Right lobe of liver (tissue), 6 donors: Measurements from ENCODE around the gene PTPN1. TPM values are rescaled to one million over a fixed set of nuclear protein-coding genes. Genes with fewer than 3 reads are reported as not detected.
"Not testable (repeated sequence)": the region's sequence is repeated elsewhere in the genome, so short reads cannot be mapped to it uniquely, and the experiment has no call there.

ENCODE experiments used
- ATAC-seq, 4 donors: fragments of 200-7000 bp; cut with Tn5 transposase; one replicate each; pipeline ENCODE4 v1.9.1; 2020; ENCODE audit warnings: mild to moderate bottlenecking in 4 of 4, moderate library complexity in 4 of 4
- DNase-seq, 3 donors: peaks; one replicate each; pipeline ENCODE4 v3.0.0-alpha.2; 2020
- H3K27ac ChIP-seq, 3 donors: fragments of 200-600 bp; one replicate each; pipeline ENCODE4 v1.8.0; 2022
- H3K27me3 ChIP-seq, 2 donors: fragments of 200-600 bp; one replicate each; pipeline ENCODE4 v1.8.0; 2022
- H3K36me3 ChIP-seq, 4 donors: fragments of 200-600 bp; sonication (generic) in 1 of 4; one replicate each; pipeline versions ENCODE4 v1.5.1 to v1.8.0; 2017 to 2022; ENCODE audit warnings: control low read depth in 1 of 4
- H3K4me1 ChIP-seq, 4 donors: fragments of 200-600 bp; sonication (generic) in 1 of 4; one replicate each; pipeline versions ENCODE4 v1.5.1 to v1.8.0; 2017 to 2022; ENCODE audit warnings: control low read depth in 1 of 4
- H3K4me3 ChIP-seq, 3 donors: fragments of 200-600 bp; one replicate each; pipeline ENCODE4 v1.8.0; 2022
- H3K9me3 ChIP-seq, 4 donors: fragments of 200-600 bp; sonication (generic) in 1 of 4; one replicate each; pipeline versions ENCODE4 v1.5.1 to v1.8.0; 2017 to 2022; ENCODE audit warnings: control low read depth in 1 of 4
- CTCF ChIP-seq, 4 donors: fragments of 200-600 bp in 3 of 4; fragments of 450-650 bp in 1 of 4; IDR thresholded peaks; one replicate each; pipeline versions ENCODE4 v1.5.1 to v1.8.0; 2016 to 2022; ENCODE audit warnings: antibody characterized with exemption in 4 of 4, mild to moderate bottlenecking in 2 of 4
- POLR2A ChIP-seq: fragments of 450-650 bp; IDR thresholded peaks from one replicate; pipeline ENCODE4 v1.6.1; 2017; ENCODE audit warnings: antibody characterized with exemption, mild to moderate bottlenecking
- WGBS: methylation state at CpG from one replicate; pipeline ENCODE4 v1.1.6; 2018; ENCODE audit warnings: low coverage, low lambda C conversion rate; ENCODE audit not compliant: insufficient coverage; ENCODE audit errors: missing lambda C conversion rate; 5-methylcytosine and 5-hydroxymethylcytosine counted together
- intact Hi-C, 2 donors: fragments of 100-400 bp; cut with DNase I; formaldehyde crosslinking; loops; one replicate each; pipeline versions ENCODE4 v1.11.2 to v1.14.1; 2022
- total RNA-seq, 6 experiments: library from RNA; depleted of rRNA in 2 of 6; stranded (reverse); fragments of >200 nt in 2 of 6; fragmentation: NEBNext Ultra II Directional in 3 of 6; extraction: Animal tissue kit (Norgen Biotek cat#: 25700) in 3 of 6; gene quantifications; one replicate each; pipeline versions ENCODE4 v1.1.0 to v1.2.4, GENCODE V29; 2016 to 2023
- donor health status: DM: no; HTN: yes; CAD: no.
- donor health status: DM: no; HTN: no; CAD: no.
- donor health status: DM: no; HTN: no; CAD: no.
- donor health status: DM: no; HTN: yes; CAD: no.
- donor health status: DM: no; HTN: yes; CAD: no.

The PTPN1 gene
- total RNA-seq, 6 experiments from 2014 or later, result 9.5 to 14.9 (median 12.6) TPM

- Histone ChIP-seq H3K9me3 (no peaks in the 10 kb centered on the region), H3K4me1 (peaks cover 0 to 17% (median 8%) of the 10 kb centered on the region in 4 donors), H3K27ac (no peak overlapping the region), H3K4me3 (no peak overlapping the region), H3K36me3 (no peaks in the 10 kb centered on the region), H3K27me3 (no peaks in the 10 kb centered on the region)
- TF ChIP-seq POLR2A (no peak), CTCF (IDR thresholded peaks at IDR 0.05) (no peak)
- WGBS, result 16% methylated on average over 6 of the region's 15 CpGs
- ATAC-seq (no peak), DNase-seq (no peak)
- intact Hi-C loops, result no loop called here
Measured at GRCh38 chr20:50595988-50596693, 86.0 kb downstream of the PTPN1 start.

- Histone ChIP-seq H3K27me3 (no peaks in the 10 kb centered on the region), H3K4me1 (peaks cover 0 to 16% (median 7%) of the 10 kb centered on the region in 4 donors), H3K27ac (no peak overlapping the region), H3K36me3 (no peaks in the 10 kb centered on the region), H3K9me3 (no peaks in the 10 kb centered on the region), H3K4me3 (no peak overlapping the region)
- WGBS, result 84% methylated on average over 5 of the region's 11 CpGs
- intact Hi-C loops, result no loop called here
- ATAC-seq (no peak), DNase-seq (no peak)
- no peak for TF ChIP-seq CTCF (IDR thresholded peaks at IDR 0.05)
- no peak for TF ChIP-seq POLR2A
Measured at GRCh38 chr20:50596694-50597021, 86.5 kb downstream of the PTPN1 start.

- DNase-seq, result no peak
- 71% methylated on average over 7 of the region's 22 CpGs for WGBS
- intact Hi-C loops, result no loop called here
Measured at GRCh38 chr20:50597406-50597969, 87.3 kb downstream of the PTPN1 start.

GRCh38 chr20:50598074-50598473, 87.9 kb downstream of the PTPN1 start:
- H3K9me3 ChIP-seq, result no peaks in the 10 kb centered on the region
- no peak for DNase-seq
- ATAC-seq, result no peak
- intact Hi-C loops, result no loop called here
- H3K4me3 ChIP-seq, result no peak overlapping the region
- H3K27ac ChIP-seq, result no peak overlapping the region
- TF ChIP-seq POLR2A, result no peak
- no peak for TF ChIP-seq CTCF (IDR thresholded peaks at IDR 0.05)
- H3K36me3 ChIP-seq, result no peaks in the 10 kb centered on the region
- WGBS, result 77% methylated on average over 5 of the region's 7 CpGs
- H3K27me3 ChIP-seq, result no peaks in the 10 kb centered on the region
- peaks cover 0 to 6% (median 2%) of the 10 kb centered on the region in 4 donors for H3K4me1 ChIP-seq

More at GRCh38 chr20:50597406-50597969, 87.3 kb downstream of the PTPN1 start:
- Histone ChIP-seq H3K27me3 (no peaks in the 10 kb centered on the region), H3K36me3 (no peaks in the 10 kb centered on the region), H3K27ac (no peak overlapping the region), H3K4me1 (peaks cover 0 to 8% (median 3%) of the 10 kb centered on the region in 4 donors), H3K4me3 (no peak overlapping the region), H3K9me3 (no peaks in the 10 kb centered on the region)
- TF ChIP-seq POLR2A, result no peak
- TF ChIP-seq CTCF (IDR thresholded peaks at IDR 0.05), result no peak
- ATAC-seq, result no peak

GRCh38 chr20:50598768-50599167, 88.6 kb downstream of the PTPN1 start:
- 94% methylated on average over 5 of the region's 5 CpGs for WGBS
- ATAC-seq, H3K9me3 ChIP-seq, DNase-seq, H3K4me1 ChIP-seq, intact Hi-C loops, H3K27ac ChIP-seq, H3K27me3 ChIP-seq, H3K4me3 ChIP-seq, H3K36me3 ChIP-seq: not testable (repeated sequence)
